Measurements from ENCODE around the gene IDUA.

IDUA gene

DNA sequence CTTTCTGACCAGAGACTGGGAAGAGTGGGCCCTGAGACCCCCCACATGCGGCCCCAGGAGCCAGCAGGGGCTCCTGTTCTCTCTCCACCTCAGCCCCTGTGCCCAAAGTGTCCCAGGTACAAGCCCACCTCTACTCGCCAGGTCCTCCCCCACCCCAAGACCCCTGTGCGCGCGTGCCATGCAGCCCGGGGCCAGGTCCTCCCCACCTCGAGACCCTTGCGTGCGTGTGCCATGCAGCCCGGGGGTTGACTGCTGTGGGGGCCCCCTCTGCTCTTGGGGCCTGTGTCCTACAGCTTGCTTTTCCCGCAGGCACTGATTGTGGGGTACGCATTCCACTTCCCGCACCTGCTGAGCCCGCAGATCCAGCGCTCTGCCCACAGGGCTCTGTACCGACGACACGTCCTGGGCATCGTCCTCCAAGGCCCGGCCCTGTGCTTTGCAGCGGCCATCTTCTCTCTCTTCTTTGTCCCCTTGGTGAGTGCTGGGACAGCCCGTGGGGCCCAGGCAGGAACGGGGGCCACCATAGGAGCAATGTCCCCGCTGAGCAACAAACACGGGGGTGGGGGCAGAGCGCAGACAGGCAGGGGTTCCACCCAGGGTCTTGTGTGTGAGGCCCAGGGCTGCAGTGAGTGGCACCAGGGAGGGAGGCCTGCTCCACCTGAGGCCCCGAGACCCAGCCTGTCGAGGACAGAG, 33.8 kb upstream of the IDUA start:
- no peak for DNase-seq (ENCODE audit: low read depth, low spot score)
- no peak for TF ChIP-seq YY1 (IDR thresholded peaks at IDR 0.05; ENCODE audit: insufficient read depth, insufficient read length)
- TF ChIP-seq SUZ12 (IDR thresholded peaks at IDR 0.05; ENCODE audit: extremely low read depth, insufficient read depth, insufficient read length): no peak
- no peak for TF ChIP-seq ZNF274 (IDR thresholded peaks at IDR 0.05; ENCODE audit: low read depth, low read length)
- H3K4me1 ChIP-seq (ENCODE audit: insufficient read depth, insufficient read length): peaks cover 20% of the 10 kb centered on the region
- H3K4me3 ChIP-seq (ENCODE audit: insufficient read length, low read depth): no peak overlapping the region
- H3K36me3 ChIP-seq (ENCODE audit: insufficient read depth, insufficient read length, low read length): peaks cover 16% of the 10 kb centered on the region
- H3K9me3 ChIP-seq (ENCODE audit: insufficient read depth, low read length): no peaks in the 10 kb centered on the region
- no peaks in the 10 kb centered on the region for H3K27me3 ChIP-seq (ENCODE audit: insufficient read depth, insufficient read length)
- no peak overlapping the region for H3K9ac ChIP-seq (ENCODE audit: insufficient read length, low read depth)

GRCh38 chr4:953574-953915, 33.3 kb upstream of the IDUA start:
- Histone ChIP-seq H3K9me3 (ENCODE audit: insufficient read depth, low read length) (no peaks in the 10 kb centered on the region), H3K27me3 (ENCODE audit: insufficient read depth, insufficient read length) (no peaks in the 10 kb centered on the region), H3K4me1 (ENCODE audit: insufficient read depth, insufficient read length) (peaks cover 17% of the 10 kb centered on the region), H3K4me3 (ENCODE audit: insufficient read length, low read depth) (no peak overlapping the region), H3K9ac (ENCODE audit: insufficient read length, low read depth) (no peak overlapping the region), H3K36me3 (ENCODE audit: insufficient read depth, insufficient read length, low read length) (peaks cover 21% of the 10 kb centered on the region)
- DNase-seq (ENCODE audit: low read depth, low spot score): no peak
- TF ChIP-seq ZNF274 (IDR thresholded peaks at IDR 0.05; ENCODE audit: low read depth, low read length) (no peak), SUZ12 (IDR thresholded peaks at IDR 0.05; ENCODE audit: extremely low read depth, insufficient read depth, insufficient read length) (no peak), YY1 (IDR thresholded peaks at IDR 0.05; ENCODE audit: insufficient read depth, insufficient read length) (no peak)

GRCh38 chr4:954211-955020, 32.4 kb upstream of the IDUA start:
- H3K36me3 ChIP-seq (ENCODE audit: insufficient read depth, insufficient read length, low read length): peaks cover 24% of the 10 kb centered on the region

DNA sequence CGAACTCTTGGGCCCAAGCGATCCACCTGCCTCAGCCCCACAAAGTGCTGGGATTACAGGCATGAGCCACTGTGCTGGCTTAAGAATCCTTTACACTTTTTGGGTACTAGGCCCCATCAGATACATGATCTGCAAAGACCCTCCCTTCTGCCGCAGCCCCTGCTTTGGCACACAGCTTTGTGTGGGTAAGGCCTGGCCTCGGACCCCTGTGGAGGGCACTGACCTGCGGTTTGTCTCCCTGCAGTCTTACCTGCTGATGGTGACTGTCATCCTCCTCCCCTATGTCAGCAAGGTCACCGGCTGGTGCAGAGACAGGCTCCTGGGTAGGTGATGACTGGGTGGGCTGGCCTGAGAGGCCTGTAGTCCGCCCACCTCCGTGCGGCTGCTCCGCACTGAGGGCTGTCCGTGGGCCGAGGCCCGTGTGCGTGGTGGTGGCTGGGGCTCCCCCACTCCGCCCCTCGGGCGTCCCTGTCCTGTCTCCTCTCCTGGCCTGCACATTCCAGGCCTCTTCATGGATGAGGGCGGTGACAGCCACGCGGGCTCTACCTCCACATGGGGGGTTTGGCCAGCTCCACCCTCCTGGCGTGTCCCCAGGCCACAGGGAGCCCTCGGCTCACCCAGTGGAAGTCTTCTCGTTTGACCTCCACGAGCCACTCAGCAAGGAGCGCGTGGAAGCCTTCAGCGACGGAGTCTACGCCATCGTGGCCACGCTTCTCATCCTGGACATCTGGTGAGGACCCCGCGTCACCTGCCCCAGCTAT, 31.5 kb upstream of the IDUA start:
- H3K27me3 ChIP-seq (ENCODE audit: insufficient read depth, insufficient read length): no peaks in the 10 kb centered on the region

More at GRCh38 chr4:954211-955020, 32.4 kb upstream of the IDUA start:
- H3K4me1 ChIP-seq (ENCODE audit: insufficient read depth, insufficient read length): peaks cover 17% of the 10 kb centered on the region
- TF ChIP-seq SUZ12 (IDR thresholded peaks at IDR 0.05; ENCODE audit: extremely low read depth, insufficient read depth, insufficient read length) (no peak), ZNF274 (IDR thresholded peaks at IDR 0.05; ENCODE audit: low read depth, low read length) (no peak), YY1 (IDR thresholded peaks at IDR 0.05; ENCODE audit: insufficient read depth, insufficient read length) (no peak)
- H3K4me3 ChIP-seq (ENCODE audit: insufficient read length, low read depth): no peak overlapping the region
- DNase-seq (ENCODE audit: low read depth, low spot score): no peak
- no peak overlapping the region for H3K9ac ChIP-seq (ENCODE audit: insufficient read length, low read depth)
- H3K9me3 ChIP-seq (ENCODE audit: insufficient read depth, low read length): no peaks in the 10 kb centered on the region
- no peaks in the 10 kb centered on the region for H3K27me3 ChIP-seq (ENCODE audit: insufficient read depth, insufficient read length)

GRCh38 chr4:955931-956381, 30.9 kb upstream of the IDUA start:
- H3K27me3 ChIP-seq (ENCODE audit: insufficient read depth, insufficient read length): no peaks in the 10 kb centered on the region
- H3K36me3 ChIP-seq (ENCODE audit: insufficient read depth, insufficient read length, low read length): peaks cover 37% of the 10 kb centered on the region
- TF ChIP-seq ZNF274 (IDR thresholded peaks at IDR 0.05; ENCODE audit: low read depth, low read length) (no peak), SUZ12 (IDR thresholded peaks at IDR 0.05; ENCODE audit: extremely low read depth, insufficient read depth, insufficient read length) (no peak), YY1 (IDR thresholded peaks at IDR 0.05; ENCODE audit: insufficient read depth, insufficient read length) (no peak)
- H3K9ac ChIP-seq (ENCODE audit: insufficient read length, low read depth): no peak overlapping the region
- peaks cover 15% of the 10 kb centered on the region for H3K4me1 ChIP-seq (ENCODE audit: insufficient read depth, insufficient read length)
- no peak overlapping the region for H3K4me3 ChIP-seq (ENCODE audit: insufficient read length, low read depth)
- no peaks in the 10 kb centered on the region for H3K9me3 ChIP-seq (ENCODE audit: insufficient read depth, low read length)
- DNase-seq (ENCODE audit: low read depth, low spot score): no peak

More for the DNA sequence above, 31.5 kb upstream of the IDUA start:
- Histone ChIP-seq H3K4me1 (ENCODE audit: insufficient read depth, insufficient read length) (peaks cover 17% of the 10 kb centered on the region), H3K36me3 (ENCODE audit: insufficient read depth, insufficient read length, low read length) (peaks cover 31% of the 10 kb centered on the region), H3K9me3 (ENCODE audit: insufficient read depth, low read length) (no peaks in the 10 kb centered on the region), H3K4me3 (ENCODE audit: insufficient read length, low read depth) (no peak overlapping the region), H3K9ac (ENCODE audit: insufficient read length, low read depth) (no peak overlapping the region)
- TF ChIP-seq ZNF274 (IDR thresholded peaks at IDR 0.05; ENCODE audit: low read depth, low read length): no peak
- TF ChIP-seq SUZ12 (IDR thresholded peaks at IDR 0.05; ENCODE audit: extremely low read depth, insufficient read depth, insufficient read length): no peak
- TF ChIP-seq YY1 (IDR thresholded peaks at IDR 0.05; ENCODE audit: insufficient read depth, insufficient read length): no peak
- DNase-seq (ENCODE audit: low read depth, low spot score): no peak

GRCh38 chr4:956531-957230, 30.2 kb upstream of the IDUA start:
- H3K36me3 ChIP-seq (ENCODE audit: insufficient read depth, insufficient read length, low read length): peaks cover 42% of the 10 kb centered on the region
- H3K27me3 ChIP-seq (ENCODE audit: insufficient read depth, insufficient read length): no peaks in the 10 kb centered on the region
- peaks cover 10% of the 10 kb centered on the region for H3K4me1 ChIP-seq (ENCODE audit: insufficient read depth, insufficient read length)
- H3K4me3 ChIP-seq (ENCODE audit: insufficient read length, low read depth): no peak overlapping the region
- TF ChIP-seq SUZ12 (IDR thresholded peaks at IDR 0.05; ENCODE audit: extremely low read depth, insufficient read depth, insufficient read length): no peak
- TF ChIP-seq YY1 (IDR thresholded peaks at IDR 0.05; ENCODE audit: insufficient read depth, insufficient read length): no peak
- no peak for TF ChIP-seq ZNF274 (IDR thresholded peaks at IDR 0.05; ENCODE audit: low read depth, low read length)
- no peak for DNase-seq (ENCODE audit: low read depth, low spot score)
- H3K9me3 ChIP-seq (ENCODE audit: insufficient read depth, low read length): no peaks in the 10 kb centered on the region
- no peak overlapping the region for H3K9ac ChIP-seq (ENCODE audit: insufficient read length, low read depth)

Measured in NT2/D1 (cell line).